Thyroid gland (tissue), 4 donors: ENCODE data around the gene TAF3. TPM values are rescaled to one million over a fixed set of nuclear protein-coding genes. Genes with fewer than 3 reads are reported as not detected.

Source experiments
- DNase-seq, 2 donors: peaks; one replicate each; pipeline ENCODE4 v3.0.0-alpha.2; 2019
- H3K27ac ChIP-seq, 3 donors: fragments of 200-600 bp; sonication (generic); 1 replicate in 2 of 3; 2 replicates in 1 of 3; pipeline ENCODE4 v1.5.1; 2016 to 2019; ENCODE audit warnings: mild to moderate bottlenecking in 1 of 3, moderate library complexity in 1 of 3
- H3K27me3 ChIP-seq: fragments of 200-600 bp; sonication (generic); one replicate; pipeline ENCODE4 v1.5.1; 2019
- H3K36me3 ChIP-seq, 2 donors: fragments of 200-600 bp; sonication (generic); one replicate each; pipeline ENCODE4 v1.5.1; 2016 to 2019
- H3K4me1 ChIP-seq, 2 donors: fragments of 200-600 bp; sonication (generic); one replicate each; pipeline ENCODE4 v1.5.1; 2017 to 2019
- H3K4me3 ChIP-seq, 3 donors: fragments of 200-600 bp; sonication (generic); replicated peaks in 1 of 3; 1 replicate in 2 of 3; 2 replicates in 1 of 3; pipeline ENCODE4 v1.5.1; 2016; ENCODE audit warnings: mild to moderate bottlenecking in 1 of 3
- H3K9me3 ChIP-seq: fragments of 200-600 bp; sonication (generic); one replicate; pipeline ENCODE4 v1.5.1; 2017
- POLR2A ChIP-seq, 2 donors: fragments of 450-650 bp; IDR thresholded peaks; one replicate each; pipeline ENCODE4 v1.6.1; 2017; ENCODE audit warnings: antibody characterized with exemption in 2 of 2, mild to moderate bottlenecking in 2 of 2, moderate library complexity in 1 of 2
- WGBS, 2 donors: methylation state at CpG; one replicate each; pipeline ENCODE4 v1.1.5; 2017; 5-methylcytosine and 5-hydroxymethylcytosine counted together
- intact Hi-C: fragments of 100-400 bp; cut with DNase I; formaldehyde crosslinking; loops from one replicate; pipeline ENCODE4 v1.15.1; 2023
- total RNA-seq, 4 donors: library from RNA; depleted of rRNA; stranded (reverse); fragments of >200 nt; gene quantifications; one replicate each; pipeline ENCODE4 v1.2.3, GENCODE V29; 2016
- TF ChIP-seq, protein P1 (sequence below), 6 experiments: fragments of 200-600 bp in 3 of 6; fragments of 450-650 bp in 3 of 6; sonication (generic) in 3 of 6; IDR thresholded peaks; one replicate each; pipeline ENCODE4 v1.5.1; 2016 to 2019; ENCODE audit warnings: antibody characterized with exemption in 6 of 6, mild to moderate bottlenecking in 2 of 6, inconsistent platforms in 1 of 6, moderate library complexity in 1 of 6

The TAF3 gene
- total RNA-seq, 4 donors from 2014 or later = 6.7 to 11.0 (median 8.6) TPM

DNA sequence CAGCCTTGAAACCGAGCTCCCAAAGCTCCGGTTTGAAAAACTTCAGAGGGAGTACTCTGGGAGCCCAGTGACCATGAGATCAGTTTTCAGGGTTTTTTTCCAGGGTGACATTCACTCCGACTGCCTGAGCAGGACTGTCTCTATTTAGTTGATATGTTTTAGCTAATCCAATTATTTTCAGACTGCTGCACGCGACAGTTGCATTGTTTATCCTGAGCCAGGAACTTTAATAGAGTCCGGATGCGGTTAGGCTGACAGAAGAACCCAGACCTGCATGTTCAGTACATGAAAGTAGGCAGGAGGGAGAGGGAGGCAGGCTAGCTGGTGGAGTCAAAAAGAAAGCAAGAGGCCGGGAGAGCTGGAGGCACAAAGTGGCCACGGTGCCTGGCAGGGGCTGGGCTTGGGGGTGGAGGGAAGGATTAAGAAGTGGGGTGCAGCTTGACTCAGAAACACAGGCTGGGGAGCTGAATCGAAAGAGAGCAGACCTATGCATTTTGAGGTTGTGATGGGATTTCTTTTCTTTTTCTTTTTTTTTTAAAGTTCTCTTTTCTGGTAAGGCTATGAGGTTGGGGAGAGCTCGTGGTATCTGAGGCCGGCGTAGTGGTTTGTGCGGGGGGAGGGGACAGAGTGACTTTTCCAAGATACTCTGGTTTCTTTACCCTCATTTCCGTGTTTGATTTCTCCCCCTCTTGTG lies 241.9 kb downstream of the TAF3 start:
- no peak overlapping the region for H3K27ac ChIP-seq
- WGBS, 2 donors = 60 to 63% methylated on average over 15 of the region's 15 CpGs

DNA sequence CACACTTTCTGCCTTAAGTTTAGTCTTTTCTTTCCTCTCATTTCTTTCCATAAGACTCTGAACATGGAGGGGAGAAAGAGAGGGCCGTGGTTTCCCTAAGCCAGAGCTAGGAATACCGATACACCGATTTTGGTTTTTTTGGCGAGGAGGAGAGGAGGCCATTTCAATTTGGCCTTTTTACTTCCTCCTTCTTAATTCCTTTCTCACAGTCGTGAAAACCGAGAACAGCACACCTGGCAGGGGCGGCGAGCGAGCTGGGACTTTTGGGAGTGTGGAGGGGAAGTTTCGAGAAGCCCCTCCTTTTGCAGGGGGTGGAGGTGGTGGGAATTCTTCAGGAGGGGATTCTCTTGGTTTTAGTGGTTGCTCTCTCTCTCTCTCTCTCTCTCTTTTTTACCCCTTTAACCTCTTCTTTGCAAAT lies 242.4 kb downstream of the TAF3 start:
- DNase-seq = no peak
- 71 to 74% methylated on average over 10 of the region's 10 CpGs for WGBS, 2 donors
- Histone ChIP-seq H3K9me3 (no peaks in the 10 kb centered on the region), H3K27ac (no peak overlapping the region), H3K36me3 (peaks cover 0 to 4% of the 10 kb centered on the region in 2 donors), H3K4me3 (no peak overlapping the region), H3K27me3 (no peaks in the 10 kb centered on the region), H3K4me1 (peaks cover 0 to 3% of the 10 kb centered on the region in 2 donors)
- TF ChIP-seq POLR2A (IDR thresholded peaks at IDR 0.05) = no peak
- TF ChIP-seq, protein P1, sequence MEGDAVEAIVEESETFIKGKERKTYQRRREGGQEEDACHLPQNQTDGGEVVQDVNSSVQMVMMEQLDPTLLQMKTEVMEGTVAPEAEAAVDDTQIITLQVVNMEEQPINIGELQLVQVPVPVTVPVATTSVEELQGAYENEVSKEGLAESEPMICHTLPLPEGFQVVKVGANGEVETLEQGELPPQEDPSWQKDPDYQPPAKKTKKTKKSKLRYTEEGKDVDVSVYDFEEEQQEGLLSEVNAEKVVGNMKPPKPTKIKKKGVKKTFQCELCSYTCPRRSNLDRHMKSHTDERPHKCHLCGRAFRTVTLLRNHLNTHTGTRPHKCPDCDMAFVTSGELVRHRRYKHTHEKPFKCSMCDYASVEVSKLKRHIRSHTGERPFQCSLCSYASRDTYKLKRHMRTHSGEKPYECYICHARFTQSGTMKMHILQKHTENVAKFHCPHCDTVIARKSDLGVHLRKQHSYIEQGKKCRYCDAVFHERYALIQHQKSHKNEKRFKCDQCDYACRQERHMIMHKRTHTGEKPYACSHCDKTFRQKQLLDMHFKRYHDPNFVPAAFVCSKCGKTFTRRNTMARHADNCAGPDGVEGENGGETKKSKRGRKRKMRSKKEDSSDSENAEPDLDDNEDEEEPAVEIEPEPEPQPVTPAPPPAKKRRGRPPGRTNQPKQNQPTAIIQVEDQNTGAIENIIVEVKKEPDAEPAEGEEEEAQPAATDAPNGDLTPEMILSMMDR (IDR thresholded peaks at IDR 0.05) = no peak
- intact Hi-C loops = no loop called here

More for the DNA sequence above, 241.9 kb downstream of the TAF3 start:
- intact Hi-C loops = no loop called here
- Histone ChIP-seq H3K36me3 (peaks cover 0 to 4% of the 10 kb centered on the region in 2 donors), H3K4me1 (peaks cover 0 to 3% of the 10 kb centered on the region in 2 donors), H3K27me3 (no peaks in the 10 kb centered on the region), H3K9me3 (no peaks in the 10 kb centered on the region), H3K4me3 (no peak overlapping the region)
- no peak for DNase-seq
- TF ChIP-seq, protein P1 (IDR thresholded peaks at IDR 0.05) = no peak

DNA sequence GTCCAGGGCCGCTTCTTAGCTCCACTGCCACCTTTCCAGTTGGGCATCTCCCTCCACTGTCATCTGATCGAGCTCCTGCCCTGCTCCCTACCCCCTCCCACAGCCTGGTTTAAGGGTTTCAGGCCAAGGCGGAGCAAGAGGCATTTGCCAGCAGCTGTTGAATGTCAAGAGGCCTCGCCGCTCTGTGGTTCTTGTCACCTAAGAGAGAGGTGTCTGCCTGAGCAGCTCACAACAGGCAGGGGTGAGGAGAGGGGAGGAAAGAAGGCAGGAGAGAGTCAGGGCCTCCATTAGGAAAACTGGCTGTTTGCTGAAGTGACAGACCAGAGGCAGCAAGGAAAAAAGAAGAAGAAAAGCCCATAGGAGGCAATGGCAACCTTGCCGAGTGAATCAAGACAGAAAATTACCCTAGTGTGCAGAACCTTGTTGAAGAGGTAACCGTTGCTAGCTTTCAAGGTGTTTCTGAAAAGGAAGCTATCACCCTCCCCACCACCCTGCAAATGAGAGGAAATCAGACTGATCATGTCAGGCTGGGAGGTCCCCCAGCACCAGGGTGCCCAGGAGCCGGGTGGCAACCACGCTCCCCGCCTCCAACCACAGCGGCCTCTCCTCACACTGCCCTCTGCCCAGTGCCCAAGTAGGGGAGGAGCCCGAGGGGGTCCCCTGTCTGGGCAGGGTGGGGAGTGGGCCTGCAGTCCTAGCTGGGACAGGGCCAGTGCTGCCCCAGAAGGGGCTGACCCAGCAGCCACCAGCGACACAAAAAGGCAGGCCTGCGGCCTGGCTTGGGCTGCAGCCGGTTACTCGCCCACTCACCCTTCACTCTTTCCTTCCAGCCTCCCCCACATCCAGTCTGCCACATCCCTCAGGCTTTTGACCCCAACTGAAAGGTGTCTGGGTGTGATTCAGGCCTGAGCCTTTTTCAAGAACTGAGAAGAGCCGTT lies 243.2 kb downstream of the TAF3 start:
- no peak overlapping the region for H3K4me3 ChIP-seq
- H3K9me3 ChIP-seq = no peaks in the 10 kb centered on the region
- WGBS, 2 donors = 64 to 74% methylated on average over 16 to 17 of the region's 17 CpGs
- DNase-seq = peak; percentile 54 to 74
- H3K27ac ChIP-seq = no peak overlapping the region
- TF ChIP-seq, protein P1 (IDR thresholded peaks at IDR 0.05) = no peak
- no peak for TF ChIP-seq POLR2A (IDR thresholded peaks at IDR 0.05)
- no peaks in the 10 kb centered on the region for H3K4me1 ChIP-seq
- H3K27me3 ChIP-seq = no peaks in the 10 kb centered on the region
- intact Hi-C loops = no loop called here
- H3K36me3 ChIP-seq = peaks cover 0 to 4% of the 10 kb centered on the region in 2 donors

- H3K4me3 ChIP-seq = no peak overlapping the region
- no peak for DNase-seq
- H3K27me3 ChIP-seq = no peaks in the 10 kb centered on the region
- H3K9me3 ChIP-seq = no peaks in the 10 kb centered on the region
- 81 to 85% methylated on average over 15 of the region's 15 CpGs for WGBS, 2 donors
- peaks cover 0 to 4% of the 10 kb centered on the region in 2 donors for H3K36me3 ChIP-seq
- TF ChIP-seq POLR2A (IDR thresholded peaks at IDR 0.05) = no peak
- TF ChIP-seq, protein P1 (IDR thresholded peaks at IDR 0.05) = no peak
- intact Hi-C loops = no loop called here
- H3K4me1 ChIP-seq = no peaks in the 10 kb centered on the region
- H3K27ac ChIP-seq = no peak overlapping the region
These were observed 245.0 kb downstream of the TAF3 start for GRCh38 chr10:8063128-8063908.
